Measurements from ENCODE around the gene MRPL14. TPM values are rescaled to one million over a fixed set of nuclear protein-coding genes. Genes with fewer than 3 reads are reported as not detected.
A peak's percentile ranks its signal among the peaks of the same experiment; 100 is the strongest.

MRPL14 gene
- total and polyA plus RNA-seq, 9 of the 15 experiments (the other 6 are each of a cell fraction or from before 2014, with no cell fraction given), result 126 to 424 (median 165) TPM

DNA sequence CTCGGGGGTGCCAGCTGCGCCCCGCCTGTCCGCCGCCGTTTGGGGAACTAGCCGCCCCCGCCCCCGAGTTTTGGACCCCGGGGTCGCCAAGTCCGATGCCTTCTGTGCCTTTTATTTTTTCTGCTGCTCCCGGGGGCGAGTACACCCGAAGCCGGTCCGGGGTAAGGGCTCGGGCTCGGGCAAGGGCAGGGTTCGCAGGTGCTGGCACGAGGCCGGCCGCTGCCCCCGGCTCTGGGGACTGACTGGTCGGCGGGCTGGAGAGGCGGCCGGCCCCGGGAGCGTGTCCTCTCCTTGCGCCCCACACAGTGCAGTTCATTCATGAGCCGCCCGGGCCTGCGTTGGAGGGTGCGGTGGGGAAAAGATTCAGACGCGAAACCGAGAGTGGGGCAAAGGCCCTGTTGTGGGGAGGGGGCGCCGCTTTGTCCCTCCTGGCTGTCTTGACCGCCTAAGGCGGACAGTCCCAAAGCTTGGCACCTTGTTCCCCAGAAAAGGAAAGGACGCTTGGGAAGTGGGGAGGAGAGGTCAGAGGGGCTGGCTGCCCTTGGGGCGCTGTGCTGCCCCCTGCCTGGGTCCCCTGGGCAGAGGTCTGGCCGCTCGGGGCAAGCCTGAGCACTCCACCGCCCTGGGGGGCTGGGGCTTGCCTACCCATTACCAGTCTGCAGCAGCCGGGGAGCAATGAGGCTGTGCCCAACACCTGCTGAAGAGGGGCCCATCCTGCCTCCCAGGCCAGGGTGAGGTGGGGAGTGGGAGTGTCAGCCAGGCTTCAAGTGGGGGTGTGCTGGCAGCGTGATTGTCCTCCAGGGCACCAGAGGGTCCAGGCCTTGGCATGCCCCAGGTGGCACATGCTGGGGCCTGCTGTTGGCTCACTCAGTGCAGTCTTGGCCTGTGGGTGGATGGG is 1.0 kb upstream of the MRPL14 start (continued):
- peak; percentile 66; the same call in 1 of the 2 replicates for TF ChIP-seq ZBTB40 (IDR thresholded peaks at IDR 0.05)
- TF ChIP-seq ZBTB40 (CRISPR knock-in tag; IDR thresholded peaks at IDR 0.05), result no peak
- TF ChIP-seq STAT5A (IDR thresholded peaks at IDR 0.05; ENCODE audit: borderline replicate concordance, low read length), result no peak
- peak; percentile 64; the same call in 1 of the 2 replicates for TF ChIP-seq ZNF740 (CRISPR knock-in tag; IDR thresholded peaks at IDR 0.05)
- no peak for TF ChIP-seq ZNF740 (tag; IDR thresholded peaks at IDR 0.05)
- TF ChIP-seq MYBL2 (IDR thresholded peaks at IDR 0.05; ENCODE audit: low read depth), result no peak
- no peak for TF ChIP-seq MYBL2 (CRISPR knock-in tag; IDR thresholded peaks at IDR 0.05; ENCODE audit: borderline replicate concordance)
- no peak for TF ChIP-seq ZFP36 (IDR thresholded peaks at IDR 0.05; ENCODE audit: low read depth, low read length, partially characterized antibody)
- 0 out of 2 replicates have a peak, but pooled peaks have one; percentile 36 for TF ChIP-seq NR2C1 (IDR thresholded peaks at IDR 0.05)
- TF ChIP-seq NR2C1 (tag; IDR thresholded peaks at IDR 0.05), result 0 out of 2 replicates have a peak, but pooled peaks have one; percentile 56
- TF ChIP-seq SMAD4 (CRISPR knock-in tag; conservative IDR thresholded peaks at IDR 0.05), result peak; percentile 24
- TF ChIP-seq NFXL1 (CRISPR knock-in tag; IDR thresholded peaks at IDR 0.05), result no peak
- no peak for TF ChIP-seq KAT8 (IDR thresholded peaks at IDR 0.05; ENCODE audit: low read depth)
- 0 out of 2 replicates have a peak, but pooled peaks have one; percentile 32 for TF ChIP-seq GATAD2B (IDR thresholded peaks at IDR 0.05; ENCODE audit: borderline replicate concordance)
- no peak for TF ChIP-seq ELF2 (CRISPR knock-in tag; IDR thresholded peaks at IDR 0.05)
- no peak for TF ChIP-seq SAFB2 (IDR thresholded peaks at IDR 0.05; ENCODE audit: borderline replicate concordance, low read depth, low read length, severe bottlenecking)
- no peak for TF ChIP-seq C11orf30 (IDR thresholded peaks at IDR 0.05; ENCODE audit: low read depth)

Measured in K562 (cell line).